HG03108 (cell line): ENCODE data around the gene CACNA1I.

ENCODE experiments used
- ATAC-seq: cut with Tn5 transposase; IDR thresholded peaks from one replicate; pipeline ENCODE4 v1.9.1; 2021; ENCODE audit warnings: moderate library complexity; ENCODE audit not compliant: unreplicated experiment

Gene CACNA1I

DNA sequence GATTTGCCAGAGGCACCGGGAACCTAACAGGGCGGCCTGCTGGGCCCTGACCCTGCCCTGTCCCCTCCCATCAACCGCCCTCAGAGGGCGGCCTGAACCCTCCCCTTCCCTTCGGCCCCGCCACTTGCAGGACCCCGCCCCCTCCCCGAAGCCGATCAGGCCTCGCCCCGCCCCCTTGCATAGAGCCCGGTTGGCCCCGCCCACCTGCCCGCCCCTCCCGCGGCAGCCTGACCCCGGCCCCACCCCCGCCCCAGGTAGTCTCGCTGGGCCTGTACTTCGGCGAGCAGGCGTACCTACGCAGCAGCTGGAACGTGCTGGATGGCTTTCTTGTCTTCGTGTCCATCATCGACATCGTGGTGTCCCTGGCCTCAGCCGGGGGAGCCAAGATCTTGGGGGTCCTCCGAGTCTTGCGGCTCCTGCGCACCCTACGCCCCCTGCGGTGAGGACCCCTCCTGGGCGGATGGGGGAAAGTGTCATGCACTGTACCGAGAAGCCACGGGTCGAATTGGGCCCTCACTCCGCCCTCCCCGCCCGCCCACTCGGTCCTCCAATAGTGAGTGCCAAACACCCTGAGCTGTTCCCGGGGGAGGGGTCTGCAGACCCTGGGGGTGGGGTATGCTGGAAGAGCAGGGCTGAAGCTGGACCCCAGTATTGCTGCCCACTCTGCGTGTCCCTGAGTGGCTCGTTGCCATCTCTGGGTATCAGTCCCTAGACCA lies 94.1 kb downstream of the CACNA1I start:
- no peak for ATAC-seq

GRCh38 chr22:39665229-39665628 lies 94.7 kb downstream of the CACNA1I start:
- no peak for ATAC-seq

- ATAC-seq = no peak
These were observed 95.3 kb downstream of the CACNA1I start for GRCh38 chr22:39665661-39666431.

GRCh38 chr22:39666495-39666894 lies 95.9 kb downstream of the CACNA1I start:
- no peak for ATAC-seq

DNA sequence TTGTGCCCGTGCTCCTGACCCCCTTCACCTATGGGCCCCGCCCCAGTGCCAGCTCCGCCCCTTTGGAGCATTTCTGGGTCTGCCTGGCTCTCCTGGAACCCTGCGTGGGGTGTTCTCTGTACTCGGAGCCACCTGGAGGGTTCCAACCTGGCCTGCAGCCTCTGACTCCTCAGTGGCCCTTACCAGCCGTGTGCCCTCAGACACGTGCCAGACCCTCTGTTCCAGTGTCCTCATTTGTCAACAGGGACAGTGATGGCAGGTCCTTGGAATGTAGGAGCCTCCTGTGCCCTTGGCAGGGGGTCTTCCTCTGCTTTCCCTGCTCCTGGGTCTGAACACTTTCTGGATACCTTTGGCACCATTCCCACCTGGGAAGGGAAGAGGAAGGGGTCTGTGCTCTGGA lies 96.4 kb downstream of the CACNA1I start:
- ATAC-seq = no peak

GRCh38 chr22:39669432-39669831 lies 98.9 kb downstream of the CACNA1I start:
- ATAC-seq = no peak

- ATAC-seq = no peak
These were observed 101.4 kb downstream of the CACNA1I start for GRCh38 chr22:39671936-39672335.

GRCh38 chr22:39674536-39674935 lies 104.0 kb downstream of the CACNA1I start:
- ATAC-seq = no peak

DNA sequence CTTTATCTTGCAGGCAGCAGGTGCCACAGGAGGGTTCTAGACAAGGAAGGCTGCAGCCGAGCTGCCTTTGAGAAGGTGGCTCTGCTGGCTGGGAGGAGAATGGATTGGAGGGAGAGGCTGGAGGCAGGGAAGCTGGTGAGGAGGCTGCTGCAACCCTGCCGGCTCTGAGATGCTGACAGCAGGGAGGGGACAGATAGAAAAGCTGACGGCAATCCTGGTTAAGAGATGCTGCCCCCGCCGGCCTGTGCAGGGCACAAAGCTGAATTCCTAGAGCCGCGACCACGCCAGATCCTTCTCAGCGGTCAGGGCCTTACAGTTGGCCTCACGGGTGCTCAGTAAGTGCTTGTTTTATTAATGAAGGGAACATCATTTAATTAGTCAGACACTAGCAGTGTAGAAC lies 105.4 kb downstream of the CACNA1I start:
- ATAC-seq = no peak

DNA sequence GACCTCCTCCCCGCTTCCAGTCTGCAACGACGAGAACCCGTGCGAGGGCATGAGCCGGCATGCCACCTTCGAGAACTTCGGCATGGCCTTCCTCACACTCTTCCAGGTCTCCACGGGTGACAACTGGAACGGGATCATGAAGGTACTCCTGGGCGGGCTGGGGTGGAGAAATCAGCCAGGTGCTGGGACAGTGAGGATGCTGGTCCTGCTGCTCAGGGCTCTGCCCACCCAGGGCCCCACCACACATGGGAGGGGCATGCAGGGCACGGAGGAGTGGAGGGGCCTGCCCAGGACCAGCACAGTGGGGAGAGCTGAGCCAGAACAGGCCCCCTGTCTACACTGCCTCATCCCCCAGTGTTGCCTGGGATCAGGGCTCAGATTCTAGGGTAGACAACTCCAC lies 107.4 kb downstream of the CACNA1I start:
- no peak for ATAC-seq

GRCh38 chr22:39678862-39679490 lies 108.4 kb downstream of the CACNA1I start:
- no peak for ATAC-seq

DNA sequence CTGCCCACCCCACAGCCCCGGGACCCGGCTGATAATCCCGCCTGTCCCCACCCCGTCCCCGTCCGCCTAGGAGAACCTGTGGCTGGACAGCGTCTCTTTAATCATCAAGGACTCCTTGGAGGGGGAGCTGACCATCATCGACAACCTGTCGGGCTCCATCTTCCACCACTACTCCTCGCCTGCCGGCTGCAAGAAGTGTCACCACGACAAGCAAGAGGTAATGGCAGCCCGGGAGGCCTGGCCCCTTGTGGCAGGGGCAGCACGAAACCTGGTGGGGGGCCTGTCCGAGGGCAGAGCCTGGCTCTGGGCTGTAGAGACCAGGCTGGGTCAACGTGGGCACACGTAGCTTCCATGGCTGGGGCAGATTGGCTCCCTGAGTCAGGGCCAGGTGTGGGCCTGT lies 109.1 kb downstream of the CACNA1I start:
- ATAC-seq = no peak

DNA sequence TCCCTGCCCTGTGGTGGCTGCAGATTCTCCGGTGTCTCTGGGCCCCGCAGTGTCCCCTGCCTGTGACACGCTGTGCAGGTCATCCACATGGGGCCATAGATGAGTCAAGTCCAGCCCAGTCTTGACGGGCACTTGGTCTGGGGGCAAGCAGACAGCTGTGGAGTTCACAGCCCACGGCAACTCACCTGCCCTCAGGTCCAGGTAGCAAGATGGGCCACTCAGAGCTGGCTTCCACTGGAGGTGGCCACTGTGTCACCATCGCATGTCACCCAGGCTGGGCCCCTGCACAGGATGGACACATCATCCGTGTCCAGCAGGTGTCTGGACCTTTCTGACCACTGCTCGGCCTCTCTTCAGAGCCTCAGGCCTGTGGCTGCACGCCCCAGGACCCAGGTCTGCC lies 109.9 kb downstream of the CACNA1I start:
- no peak for ATAC-seq

DNA sequence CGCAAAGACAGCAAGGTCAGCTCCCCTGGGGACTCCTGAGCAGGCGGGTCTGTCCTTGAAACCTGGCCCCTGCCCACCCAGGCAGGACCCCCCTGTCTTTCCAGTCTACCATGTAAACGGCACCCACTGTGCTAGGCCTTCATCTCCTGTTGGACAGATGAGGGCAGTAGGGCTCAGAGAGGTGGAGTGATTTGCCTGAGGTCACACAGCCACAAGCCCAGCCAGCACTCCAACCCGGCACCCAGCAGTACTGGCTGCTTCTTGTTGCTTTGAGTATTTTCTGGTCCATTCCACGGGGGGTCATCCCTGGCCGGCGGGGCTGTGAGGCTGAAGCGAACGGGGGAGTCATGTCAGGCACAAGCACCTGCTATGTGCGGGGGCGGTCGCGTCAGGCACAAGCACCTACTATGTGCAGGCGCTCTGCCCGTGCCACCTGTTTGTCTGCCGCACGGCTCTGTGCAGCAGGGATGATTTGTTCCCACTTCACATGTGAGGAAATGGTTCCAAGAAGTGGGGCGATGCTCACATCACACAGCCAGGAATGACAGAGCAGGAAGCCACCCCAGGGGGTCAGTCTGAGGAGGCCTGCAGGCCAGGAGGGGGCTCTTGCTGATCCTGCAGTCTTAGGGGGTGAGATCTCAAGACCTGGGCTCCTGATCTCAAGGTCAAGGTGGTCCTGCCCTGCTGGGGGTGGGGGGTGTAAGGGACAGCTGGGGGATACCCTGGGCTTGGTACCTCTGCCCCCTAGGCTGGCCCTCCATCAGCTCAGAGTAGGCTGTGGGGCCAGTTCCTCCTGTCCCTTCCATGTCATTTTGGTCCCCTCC lies 110.7 kb downstream of the CACNA1I start:
- ATAC-seq = no peak

DNA sequence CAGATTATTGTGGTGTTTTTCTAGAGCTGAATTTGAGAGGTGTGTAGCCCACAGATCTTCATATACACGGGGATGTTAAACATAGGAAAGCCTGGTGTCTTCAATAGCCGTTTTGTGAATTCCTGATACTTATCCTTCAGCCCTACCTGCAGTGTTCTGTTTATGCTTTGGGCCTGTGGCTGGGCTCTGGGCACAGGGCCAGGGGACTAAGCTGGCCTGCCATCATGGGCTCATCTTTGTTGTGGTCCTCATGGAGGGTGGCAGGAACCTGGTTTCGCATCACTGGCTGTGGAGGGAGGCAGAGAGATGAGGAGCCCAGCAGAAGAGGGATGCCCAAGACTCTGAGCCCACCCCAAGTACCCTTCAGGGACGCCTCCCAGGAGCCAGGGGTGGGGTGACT lies 112.4 kb downstream of the CACNA1I start:
- no peak for ATAC-seq

GRCh38 chr22:39683639-39684038 lies 113.1 kb downstream of the CACNA1I start:
- ATAC-seq = no peak

DNA sequence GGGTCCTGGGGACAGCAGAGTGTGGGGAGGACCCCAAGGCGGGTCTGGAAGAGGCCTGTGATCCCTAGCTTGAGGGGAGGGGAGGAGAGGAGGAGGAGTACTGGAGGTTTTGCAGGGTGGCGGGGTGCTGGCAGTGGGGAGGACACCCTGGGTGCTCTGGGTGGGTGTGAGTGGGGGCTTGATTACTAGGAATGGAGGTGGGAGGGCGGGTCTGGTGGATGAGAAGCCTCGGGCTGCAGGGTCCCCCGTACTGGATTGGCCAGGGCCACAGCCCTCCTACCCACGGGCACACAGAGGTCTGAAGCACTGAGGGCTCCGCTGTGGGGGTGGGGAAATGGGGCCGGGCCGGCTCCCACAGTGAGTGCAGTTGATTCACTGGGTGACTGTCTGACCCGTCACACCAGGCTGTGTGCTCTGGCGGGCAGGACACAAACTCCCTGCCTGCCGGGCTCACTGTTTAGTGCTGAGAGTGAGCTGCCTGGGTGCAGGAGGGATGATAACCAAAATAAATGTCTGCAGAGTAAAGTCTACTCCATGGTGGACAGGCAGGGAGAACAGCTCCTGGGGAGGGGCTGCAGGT lies 114.2 kb downstream of the CACNA1I start:
- no peak for ATAC-seq

DNA sequence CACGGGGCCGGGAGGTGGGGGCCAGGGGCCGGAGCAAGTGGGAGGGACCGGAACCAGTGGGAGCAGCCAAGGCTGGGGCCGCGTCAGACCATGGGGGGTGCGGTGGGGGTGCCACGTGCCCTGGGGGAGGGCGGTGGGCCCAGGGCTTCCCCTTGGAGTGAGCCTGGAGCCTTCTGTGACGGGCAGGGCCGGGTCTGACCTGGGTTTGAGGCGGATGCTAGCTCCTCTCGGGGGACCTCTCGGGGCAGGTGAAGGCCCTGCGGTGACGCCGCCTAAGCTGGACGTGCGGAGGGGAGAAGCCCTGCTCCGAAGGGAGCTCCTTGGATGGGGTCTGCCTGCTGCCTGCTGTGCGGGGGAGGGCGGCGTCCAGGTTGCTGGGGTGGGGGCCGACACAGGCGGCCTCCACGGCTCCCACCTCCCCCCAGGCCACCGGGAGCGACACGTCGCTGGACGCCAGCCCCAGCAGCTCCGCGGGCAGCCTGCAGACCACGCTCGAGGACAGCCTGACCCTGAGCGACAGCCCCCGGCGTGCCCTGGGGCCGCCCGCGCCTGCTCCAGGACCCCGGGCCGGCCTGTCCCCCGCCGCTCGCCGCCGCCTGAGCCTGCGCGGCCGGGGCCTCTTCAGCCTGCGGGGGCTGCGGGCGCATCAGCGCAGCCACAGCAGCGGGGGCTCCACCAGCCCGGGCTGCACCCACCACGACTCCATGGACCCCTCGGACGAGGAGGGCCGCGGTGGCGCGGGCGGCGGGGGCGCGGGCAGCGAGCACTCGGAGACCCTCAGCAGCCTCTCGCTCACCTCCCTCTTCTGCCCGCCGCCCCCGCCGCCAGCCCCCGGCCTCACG lies 115.0 kb downstream of the CACNA1I start:
- ATAC-seq = no peak

- ATAC-seq = no peak
These were observed 115.6 kb downstream of the CACNA1I start for GRCh38 chr22:39686178-39686620.
